Fibroblast of lung (primary cell): ENCODE data around the gene VPS37C. TPM values are rescaled to one million over a fixed set of nuclear protein-coding genes. Genes with fewer than 3 reads are reported as not detected.

Experiments used
- DNase-seq, 2 donors: peaks; one replicate each; pipeline versions ENCODE4 v3.0.0 to v3.0.0-alpha.2; 2010; ENCODE audit warnings: low read depth in 2 of 2
- H2AFZ ChIP-seq: 2 replicates; pipeline ENCODE4 v1.5.1; 2012; ENCODE audit warnings: low read length, control low read depth, inconsistent platforms
- H3K27ac ChIP-seq: 2 replicates; pipeline ENCODE4 v1.5.1; 2011; ENCODE audit warnings: low read length, control low read depth; ENCODE audit not compliant: insufficient read depth
- H3K27me3 ChIP-seq: 2 replicates; pipeline ENCODE4 v1.5.1; 2011; ENCODE audit warnings: mild to moderate bottlenecking, low read length; ENCODE audit not compliant: control insufficient read depth, insufficient read depth
- H3K36me3 ChIP-seq: 2 replicates; pipeline ENCODE4 v1.5.1; 2011; ENCODE audit warnings: low read length; ENCODE audit not compliant: control insufficient read depth, insufficient read depth
- H3K4me1 ChIP-seq: 2 replicates; pipeline ENCODE4 v1.5.1; 2011; ENCODE audit warnings: low read length; ENCODE audit not compliant: control insufficient read depth, insufficient read depth; ENCODE audit errors: extremely low read depth
- H3K4me2 ChIP-seq: 2 replicates; pipeline ENCODE4 v1.5.1; 2011; ENCODE audit warnings: low read length, control low read depth; ENCODE audit not compliant: insufficient read depth; ENCODE audit errors: extremely low read depth
- H3K4me3 ChIP-seq, 4 experiments: fragments of 200-600 bp in 1 of 4; sonication (generic) in 1 of 4; replicated peaks in 1 of 4; 2 replicates each; pipeline ENCODE4 v1.5.1; 2011 to 2016; ENCODE audit warnings: low read length in 4 of 4, low read depth in 3 of 4, mild to moderate bottlenecking in 3 of 4, control low read depth in 2 of 4, inconsistent platforms in 1 of 4, mixed read lengths in 1 of 4; ENCODE audit not compliant: insufficient read depth in 1 of 4; ENCODE audit errors: control extremely low read depth in 1 of 4
- H3K79me2 ChIP-seq: 2 replicates; pipeline ENCODE4 v1.5.1; 2012; ENCODE audit warnings: mild to moderate bottlenecking, low read length, inconsistent platforms; ENCODE audit not compliant: control insufficient read depth, insufficient read depth
- H3K9ac ChIP-seq: 2 replicates; pipeline ENCODE4 v1.5.1; 2011; ENCODE audit warnings: mild to moderate bottlenecking, low read length, control low read depth; ENCODE audit not compliant: insufficient read depth
- H3K9me3 ChIP-seq: 2 replicates; pipeline ENCODE4 v1.5.1; 2012; ENCODE audit warnings: low read depth, low read length; ENCODE audit not compliant: control insufficient read depth, insufficient read depth
- H4K20me1 ChIP-seq: 2 replicates; pipeline ENCODE4 v1.5.1; 2011; ENCODE audit warnings: low read length; ENCODE audit not compliant: control insufficient read depth, insufficient read depth; ENCODE audit errors: extremely low read depth
- EZH2 ChIP-seq: IDR thresholded peaks from 2 replicates; pipeline ENCODE4 v1.5.1; 2012; ENCODE audit warnings: low read length, control low read depth, mild to moderate bottlenecking; ENCODE audit errors: missing control alignments
- polyA plus RNA-seq, 2 donors: library from polyadenylated mRNA; depleted of rRNA in 1 of 2; stranded (reverse) in 1 of 2; unstranded in 1 of 2; fragments of >200 nt; gene quantifications; 2 replicates each; pipeline ENCODE4 v1.2.1, GENCODE V29; 2011 to 2012; ENCODE audit warnings: missing spikeins in 1 of 2
- total RNA-seq: library from RNA; depleted of rRNA; stranded (reverse); fragments of >200 nt; gene quantifications from 2 replicates; pipeline ENCODE4 v1.2.1, GENCODE V29; 2014
- TF ChIP-seq, protein P1 (sequence below), 2 donors: IDR thresholded peaks in 1 of 2; conservative IDR thresholded peaks in 1 of 2; 1 replicate in 1 of 2; 2 replicates in 1 of 2; pipeline ENCODE4 v1.5.1; 2011 to 2012; ENCODE audit warnings: low read length in 2 of 2, control low read depth in 1 of 2, inconsistent platforms in 1 of 2, low read depth in 1 of 2, mild to moderate bottlenecking in 1 of 2

The VPS37C gene
- total and polyA plus RNA-seq, 2 donors (not counting 1 experiment from before 2014, with no cell fraction given), result 7.6 to 9.9 TPM

DNA sequence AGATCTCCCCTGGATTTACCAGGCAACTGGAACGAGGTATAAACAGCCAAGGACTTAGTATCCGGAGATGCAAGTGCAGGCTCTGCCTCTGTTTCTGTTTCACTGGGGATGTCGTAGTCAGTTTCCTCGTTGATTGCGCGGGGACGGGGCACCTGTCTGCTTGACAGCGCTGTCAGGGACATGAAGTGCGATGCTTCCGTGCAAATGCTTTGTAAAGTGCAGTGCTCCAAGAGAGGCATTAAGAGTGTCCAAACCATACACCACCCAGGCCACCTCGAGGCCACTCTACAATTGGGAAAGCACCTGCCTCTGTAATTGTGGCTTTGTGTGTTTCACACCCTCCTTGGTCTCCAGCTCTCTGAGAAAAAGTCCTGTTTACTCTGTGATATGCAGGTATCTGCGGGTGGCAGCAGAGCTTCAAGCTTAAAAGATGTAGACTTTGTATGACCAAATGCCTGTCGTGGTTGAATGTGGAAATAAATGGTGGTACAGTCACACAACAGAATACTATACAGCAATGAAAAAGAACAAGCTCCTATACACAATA, 77.6 kb downstream of the VPS37C start:
- no peak overlapping the region for H3K4me3 ChIP-seq
- H2AFZ ChIP-seq, result no peak overlapping the region
- H3K9me3 ChIP-seq, result no peaks in the 10 kb centered on the region
- no peak overlapping the region for H3K9ac ChIP-seq
- no peaks in the 10 kb centered on the region for H3K4me1 ChIP-seq
- no peaks in the 10 kb centered on the region for H3K79me2 ChIP-seq
- H3K4me2 ChIP-seq, result no peak overlapping the region
- no peaks in the 10 kb centered on the region for H3K36me3 ChIP-seq
- no peak for DNase-seq
- no peak overlapping the region for H3K27ac ChIP-seq
- H4K20me1 ChIP-seq, result no peaks in the 10 kb centered on the region
- no peaks in the 10 kb centered on the region for H3K27me3 ChIP-seq
- TF ChIP-seq EZH2, result no peak
- TF ChIP-seq, protein P1, sequence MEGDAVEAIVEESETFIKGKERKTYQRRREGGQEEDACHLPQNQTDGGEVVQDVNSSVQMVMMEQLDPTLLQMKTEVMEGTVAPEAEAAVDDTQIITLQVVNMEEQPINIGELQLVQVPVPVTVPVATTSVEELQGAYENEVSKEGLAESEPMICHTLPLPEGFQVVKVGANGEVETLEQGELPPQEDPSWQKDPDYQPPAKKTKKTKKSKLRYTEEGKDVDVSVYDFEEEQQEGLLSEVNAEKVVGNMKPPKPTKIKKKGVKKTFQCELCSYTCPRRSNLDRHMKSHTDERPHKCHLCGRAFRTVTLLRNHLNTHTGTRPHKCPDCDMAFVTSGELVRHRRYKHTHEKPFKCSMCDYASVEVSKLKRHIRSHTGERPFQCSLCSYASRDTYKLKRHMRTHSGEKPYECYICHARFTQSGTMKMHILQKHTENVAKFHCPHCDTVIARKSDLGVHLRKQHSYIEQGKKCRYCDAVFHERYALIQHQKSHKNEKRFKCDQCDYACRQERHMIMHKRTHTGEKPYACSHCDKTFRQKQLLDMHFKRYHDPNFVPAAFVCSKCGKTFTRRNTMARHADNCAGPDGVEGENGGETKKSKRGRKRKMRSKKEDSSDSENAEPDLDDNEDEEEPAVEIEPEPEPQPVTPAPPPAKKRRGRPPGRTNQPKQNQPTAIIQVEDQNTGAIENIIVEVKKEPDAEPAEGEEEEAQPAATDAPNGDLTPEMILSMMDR (conservative IDR thresholded peaks at IDR 0.05 in 1 of 2, IDR thresholded peaks at IDR 0.05 in 1 of 2; ENCODE audit: low read depth in 1 of 2, low read length in 2 of 2), result no peak

DNA sequence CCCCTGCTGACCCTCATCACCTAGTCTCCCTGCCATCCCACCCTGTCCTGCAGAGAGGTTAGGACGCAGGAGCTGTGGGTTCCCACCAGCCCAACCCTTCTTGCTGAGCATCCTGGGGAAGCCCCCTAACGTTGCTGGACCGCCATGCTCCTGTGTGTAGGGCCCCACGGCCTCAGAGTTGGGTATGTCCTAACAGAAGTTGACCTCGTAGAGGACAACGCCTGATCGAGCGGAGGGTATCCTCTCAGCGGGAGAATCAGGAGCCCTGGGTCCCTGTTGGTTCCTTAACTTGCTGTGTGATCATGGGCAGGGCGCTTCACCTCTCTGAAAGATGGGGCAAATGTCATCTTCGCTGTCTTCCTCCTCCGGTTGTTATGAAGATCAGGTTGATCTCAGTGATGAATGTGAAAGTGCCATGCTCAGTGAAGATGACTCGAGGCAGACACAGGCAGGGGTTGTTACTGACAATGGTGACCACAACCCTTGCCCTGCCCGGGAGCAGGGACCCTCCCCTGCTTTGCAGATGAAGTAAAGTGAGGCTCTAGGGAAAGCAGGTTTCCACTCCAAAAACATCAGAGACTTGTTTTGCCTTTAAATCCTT, 78.2 kb downstream of the VPS37C start:
- Histone ChIP-seq H3K4me2 (no peak overlapping the region), H3K27me3 (no peaks in the 10 kb centered on the region), H3K27ac (no peak overlapping the region), H3K9me3 (no peaks in the 10 kb centered on the region), H3K9ac (no peak overlapping the region), H3K4me1 (no peaks in the 10 kb centered on the region), H3K36me3 (no peaks in the 10 kb centered on the region), H2AFZ (no peak overlapping the region), H3K4me3 (no peak overlapping the region), H4K20me1 (no peaks in the 10 kb centered on the region), H3K79me2 (no peaks in the 10 kb centered on the region)
- TF ChIP-seq, protein P1 (conservative IDR thresholded peaks at IDR 0.05 in 1 of 2, IDR thresholded peaks at IDR 0.05 in 1 of 2; ENCODE audit: low read depth in 1 of 2, low read length in 2 of 2), result no peak
- TF ChIP-seq EZH2, result no peak
- no peak for DNase-seq

DNA sequence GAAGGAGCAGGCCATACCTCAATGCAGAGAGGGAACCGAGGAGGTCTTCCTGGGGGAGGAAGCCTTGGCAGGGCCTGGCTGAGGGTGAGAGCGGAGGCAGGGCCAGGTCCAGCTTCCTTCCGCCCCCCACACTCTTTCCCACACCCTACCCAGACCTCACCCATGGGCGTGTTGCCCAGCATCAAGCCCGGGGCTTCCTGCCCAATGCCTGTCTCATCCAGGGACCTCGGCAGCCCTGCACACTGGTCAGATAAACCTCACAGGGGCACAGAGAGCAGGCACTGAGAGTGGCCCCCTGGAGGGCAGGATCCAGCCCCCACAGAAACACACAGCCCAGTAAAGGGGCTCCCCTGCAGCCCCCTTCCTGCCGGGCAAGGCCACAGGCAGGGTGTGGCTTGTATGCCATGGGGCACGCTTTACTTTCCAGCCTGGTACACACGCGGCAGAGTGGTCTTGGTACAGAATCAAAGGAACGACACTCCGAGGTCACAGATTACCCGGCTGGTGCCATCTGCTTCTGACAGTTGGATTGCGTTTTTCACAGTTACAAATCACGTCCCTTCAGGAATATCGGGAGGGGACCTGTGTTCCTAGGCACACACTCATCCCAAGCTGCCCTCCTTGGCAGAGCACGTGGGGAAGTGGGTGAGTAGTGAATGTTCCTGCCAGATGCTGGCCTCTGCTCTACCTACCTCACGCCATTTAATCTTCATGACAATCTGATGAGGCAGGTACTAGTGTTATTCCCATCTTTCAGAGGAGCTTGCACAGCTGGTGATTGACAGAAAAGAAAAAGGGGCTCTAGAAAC, 79.0 kb downstream of the VPS37C start:
- H3K9me3 ChIP-seq, result no peaks in the 10 kb centered on the region
- no peak overlapping the region for H3K4me3 ChIP-seq
- H3K27ac ChIP-seq, result no peak overlapping the region
- H3K27me3 ChIP-seq, result no peaks in the 10 kb centered on the region
- H3K36me3 ChIP-seq, result no peaks in the 10 kb centered on the region
- H4K20me1 ChIP-seq, result no peaks in the 10 kb centered on the region
- no peak overlapping the region for H3K4me2 ChIP-seq
- no peak overlapping the region for H3K9ac ChIP-seq
- no peaks in the 10 kb centered on the region for H3K4me1 ChIP-seq
- no peak overlapping the region for H2AFZ ChIP-seq
- no peaks in the 10 kb centered on the region for H3K79me2 ChIP-seq
- no peak for DNase-seq
- TF ChIP-seq, protein P1 (conservative IDR thresholded peaks at IDR 0.05 in 1 of 2, IDR thresholded peaks at IDR 0.05 in 1 of 2; ENCODE audit: low read depth in 1 of 2, low read length in 2 of 2), result no peak
- TF ChIP-seq EZH2, result no peak
